ENCODE results near the gene PRDM7.
"Not testable (repeated sequence)": the region's sequence is repeated elsewhere in the genome, so short reads cannot be mapped to it uniquely, and the experiment has no call there.

PRDM7 gene

DNA sequence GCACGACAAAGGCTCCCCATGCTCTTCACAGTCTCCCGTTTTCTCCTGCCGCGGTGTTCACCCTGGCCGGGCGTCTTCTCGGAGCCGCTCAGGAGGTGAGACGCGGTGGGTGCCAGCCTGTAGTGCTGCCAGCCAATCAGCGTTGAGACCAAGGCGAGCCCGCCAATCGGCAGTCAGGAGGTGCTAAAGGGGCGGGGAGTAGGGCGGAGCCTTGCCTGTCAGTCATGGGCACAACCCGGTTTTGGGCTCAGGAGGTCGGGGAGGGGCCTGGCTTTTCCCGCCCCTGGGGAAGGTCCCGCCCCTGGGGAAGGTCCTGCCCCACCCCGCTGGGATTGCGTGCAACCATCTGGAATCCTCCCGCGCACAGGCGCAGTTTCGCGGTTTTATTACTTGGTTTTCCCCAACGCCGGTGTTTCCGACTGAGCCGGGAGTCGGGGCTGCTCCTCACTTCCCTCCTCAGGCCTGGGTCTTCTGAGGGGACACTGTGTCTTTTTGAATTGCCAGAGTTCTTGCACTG is at the start of gene PRDM7:
Gene PRDM7 (minus strand): TSS at position 92 of the 517 bp plus-strand sequence. CDS start 1,421 bp downstream, outside the sequence.
- no peak within 1 kb of the TSS; the same call in 1 of the 2 replicates for H3K27ac ChIP-seq

DNA sequence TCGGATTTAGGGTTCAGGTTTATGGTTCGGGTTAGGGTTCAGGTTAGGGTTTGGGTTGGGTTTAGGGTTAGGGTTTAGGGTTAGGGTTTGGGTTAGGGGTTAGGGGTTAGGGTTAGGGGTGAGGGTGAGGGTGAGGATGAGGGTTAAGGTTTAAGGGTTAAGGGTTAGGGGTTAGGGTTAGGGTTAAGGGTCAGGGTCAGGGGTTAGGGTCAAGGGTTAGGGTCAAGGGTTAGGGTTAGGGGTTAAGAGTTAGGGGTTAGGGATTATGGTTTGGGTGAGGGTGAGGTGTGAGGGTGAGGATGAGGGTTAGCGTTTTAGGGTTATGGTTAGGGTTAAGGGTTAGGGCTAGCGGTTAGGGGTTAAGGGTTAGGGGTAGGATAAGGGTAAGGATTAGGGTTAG is 44.7 kb upstream of the PRDM7 start:
- H3K27ac ChIP-seq = not testable (repeated sequence)

More for the DNA sequence above, at the start of gene PRDM7:
- TF ChIP-seq, protein P1, sequence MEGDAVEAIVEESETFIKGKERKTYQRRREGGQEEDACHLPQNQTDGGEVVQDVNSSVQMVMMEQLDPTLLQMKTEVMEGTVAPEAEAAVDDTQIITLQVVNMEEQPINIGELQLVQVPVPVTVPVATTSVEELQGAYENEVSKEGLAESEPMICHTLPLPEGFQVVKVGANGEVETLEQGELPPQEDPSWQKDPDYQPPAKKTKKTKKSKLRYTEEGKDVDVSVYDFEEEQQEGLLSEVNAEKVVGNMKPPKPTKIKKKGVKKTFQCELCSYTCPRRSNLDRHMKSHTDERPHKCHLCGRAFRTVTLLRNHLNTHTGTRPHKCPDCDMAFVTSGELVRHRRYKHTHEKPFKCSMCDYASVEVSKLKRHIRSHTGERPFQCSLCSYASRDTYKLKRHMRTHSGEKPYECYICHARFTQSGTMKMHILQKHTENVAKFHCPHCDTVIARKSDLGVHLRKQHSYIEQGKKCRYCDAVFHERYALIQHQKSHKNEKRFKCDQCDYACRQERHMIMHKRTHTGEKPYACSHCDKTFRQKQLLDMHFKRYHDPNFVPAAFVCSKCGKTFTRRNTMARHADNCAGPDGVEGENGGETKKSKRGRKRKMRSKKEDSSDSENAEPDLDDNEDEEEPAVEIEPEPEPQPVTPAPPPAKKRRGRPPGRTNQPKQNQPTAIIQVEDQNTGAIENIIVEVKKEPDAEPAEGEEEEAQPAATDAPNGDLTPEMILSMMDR (conservative IDR thresholded peaks at IDR 0.05) = no peak

DNA sequence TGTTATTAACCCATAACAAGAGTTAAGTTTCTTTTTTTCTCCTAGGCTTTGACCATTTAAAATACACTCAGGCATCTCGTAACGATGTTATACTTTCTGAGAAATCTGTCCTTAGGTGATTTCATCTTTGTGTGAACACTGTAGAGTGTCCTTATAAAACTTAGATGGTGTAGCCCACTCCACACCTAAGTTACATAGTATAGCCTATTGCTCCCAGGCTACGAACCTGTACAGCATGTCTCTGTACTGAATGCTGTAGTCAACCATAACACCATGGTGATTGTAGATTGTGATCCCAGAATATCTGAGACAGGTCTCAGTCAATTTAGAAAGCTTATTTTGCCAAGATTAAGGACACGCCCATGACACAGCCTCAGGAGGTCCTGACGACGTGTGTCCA is 30.5 kb upstream of the PRDM7 start:
- not testable (repeated sequence) for H3K27ac ChIP-seq

DNA sequence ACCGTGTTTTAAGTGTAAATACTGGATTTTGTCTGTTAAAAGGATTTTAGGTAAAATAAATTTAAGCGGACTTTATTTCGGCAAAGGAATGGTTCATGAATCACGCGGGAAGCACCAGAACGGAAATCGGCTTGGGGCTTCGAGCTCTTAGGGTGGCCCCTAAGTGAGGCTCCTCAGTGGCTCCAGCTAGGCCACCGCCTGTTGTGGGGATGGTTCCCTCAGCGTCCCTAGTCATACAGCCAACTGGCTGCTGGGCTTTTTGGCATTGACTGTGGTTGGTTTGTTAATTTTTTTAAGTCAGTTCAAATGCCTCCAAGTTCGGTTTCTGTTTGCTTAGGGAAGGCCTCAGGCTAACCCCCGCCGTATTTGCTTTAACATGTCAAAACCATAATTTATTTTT is 29.9 kb upstream of the PRDM7 start:
- H3K27ac ChIP-seq = not testable (repeated sequence)

DNA sequence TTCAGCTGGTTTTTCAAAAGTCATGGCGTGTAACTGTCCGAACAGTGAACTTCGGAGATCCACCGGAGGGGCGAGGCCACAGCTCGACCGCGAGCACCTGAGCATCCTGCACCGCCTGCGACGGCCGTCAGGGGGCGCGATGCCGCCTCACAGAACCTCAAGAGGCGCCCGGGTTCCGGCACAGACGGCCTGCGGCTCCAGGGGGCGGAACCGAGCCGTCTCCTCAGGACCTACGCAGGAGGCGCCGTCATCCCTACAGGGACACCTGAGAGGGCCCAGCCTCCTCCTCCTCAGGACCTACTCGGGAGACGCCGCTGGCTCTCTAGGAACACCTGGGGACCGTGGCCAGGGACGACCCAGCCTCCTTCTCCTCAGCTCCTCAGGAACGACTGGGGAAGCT is 29.1 kb upstream of the PRDM7 start:
- not testable (repeated sequence) for H3K27ac ChIP-seq

DNA sequence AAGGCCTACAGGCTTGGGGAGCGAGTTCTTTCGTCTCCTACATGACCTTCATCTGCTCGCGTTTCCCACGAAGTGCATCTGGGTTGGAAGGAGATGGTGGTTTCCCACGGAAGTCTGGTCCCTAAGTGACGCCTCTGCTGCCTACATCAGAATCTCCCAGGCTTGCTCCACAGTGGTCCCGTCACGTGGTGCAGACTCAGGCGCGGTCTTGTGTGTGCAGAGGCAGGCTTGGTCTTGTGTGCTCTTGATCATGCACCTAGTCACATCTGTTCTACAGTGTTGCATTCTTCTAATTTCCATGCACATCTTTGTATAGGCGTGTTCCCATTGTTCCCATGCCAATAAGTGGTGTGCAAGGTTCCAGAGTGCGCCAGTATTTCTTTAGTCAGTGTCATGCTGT is 27.6 kb upstream of the PRDM7 start:
- not testable (repeated sequence) for H3K27ac ChIP-seq

DNA sequence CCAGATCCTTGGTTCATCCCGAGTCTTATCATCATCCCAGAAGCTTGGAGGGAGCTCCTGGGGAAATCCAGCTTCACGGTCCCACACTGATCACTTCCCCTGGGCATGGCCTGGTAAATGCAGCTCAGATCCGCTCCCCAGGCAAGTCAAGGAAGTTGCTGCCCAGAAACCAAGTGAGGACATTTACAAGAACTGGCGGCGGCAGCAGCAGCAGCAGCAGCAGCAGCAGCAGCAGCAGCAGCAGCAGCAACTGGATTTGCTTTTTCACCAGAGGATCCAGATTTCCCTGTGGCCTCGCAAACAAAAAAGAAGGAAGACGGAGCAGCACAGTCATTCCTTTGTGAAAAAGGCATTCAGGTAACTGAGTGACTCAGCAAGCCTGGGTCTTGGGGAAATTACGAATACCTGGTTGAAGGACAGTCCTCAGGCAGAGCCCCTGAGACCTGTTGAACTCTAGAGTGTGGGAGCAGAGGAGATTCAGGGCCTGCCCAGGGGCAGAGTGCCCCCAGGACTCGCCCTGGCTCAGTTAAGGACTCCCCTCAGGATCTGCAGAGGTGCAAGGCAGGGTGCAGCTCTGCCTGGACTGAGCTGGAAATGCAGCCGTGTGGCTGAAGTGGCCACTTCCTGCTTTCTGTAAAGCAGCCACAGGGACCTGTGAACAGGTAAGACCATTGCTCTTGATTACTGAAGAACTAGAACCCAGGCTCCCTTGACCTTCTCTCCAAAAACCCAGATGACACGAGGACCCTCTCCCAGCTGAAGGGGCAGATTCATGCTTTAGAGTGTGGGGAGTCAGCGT is 25.2 kb upstream of the PRDM7 start:
- H3K27ac ChIP-seq = not testable (repeated sequence)

DNA sequence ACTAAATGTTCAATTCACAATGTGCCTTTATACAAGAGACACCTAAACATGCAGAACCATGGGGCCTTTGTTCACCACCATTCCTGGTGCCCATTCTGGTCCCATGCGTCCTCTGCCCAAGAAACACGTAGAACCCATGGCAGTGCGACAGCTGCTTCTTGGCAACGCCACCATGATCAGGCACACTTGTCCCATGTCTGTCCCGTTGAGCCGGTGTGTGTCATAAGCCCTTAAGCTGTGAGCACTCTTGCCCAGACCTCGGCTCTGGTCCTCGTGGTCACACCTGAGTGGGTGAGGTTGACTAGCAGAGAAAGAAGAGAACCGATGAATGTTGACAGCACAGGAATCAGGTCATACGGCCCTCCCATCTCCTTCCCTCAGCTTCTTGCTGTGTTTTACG is 24.2 kb upstream of the PRDM7 start:
- H3K27ac ChIP-seq = not testable (repeated sequence)

DNA sequence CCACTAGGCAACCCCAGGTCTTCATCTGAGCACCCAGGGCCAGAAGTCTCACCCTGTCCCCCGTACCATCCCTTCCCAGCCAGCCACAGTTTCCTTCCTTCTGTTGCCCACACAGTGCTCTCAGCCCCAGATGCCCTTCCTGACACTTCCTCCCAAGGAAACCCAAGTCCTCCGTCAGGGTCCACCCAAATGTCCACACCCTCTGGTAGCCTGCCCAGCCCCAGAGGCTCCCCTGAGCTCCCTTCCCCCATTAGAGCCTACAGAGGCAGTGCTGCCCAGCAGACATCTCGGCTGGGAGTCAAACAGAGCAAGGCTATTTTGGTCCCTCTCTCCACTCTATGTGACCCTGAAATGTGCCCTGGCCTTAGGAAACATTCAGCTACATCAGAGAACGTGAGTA is 23.7 kb upstream of the PRDM7 start:
- not testable (repeated sequence) for H3K27ac ChIP-seq

DNA sequence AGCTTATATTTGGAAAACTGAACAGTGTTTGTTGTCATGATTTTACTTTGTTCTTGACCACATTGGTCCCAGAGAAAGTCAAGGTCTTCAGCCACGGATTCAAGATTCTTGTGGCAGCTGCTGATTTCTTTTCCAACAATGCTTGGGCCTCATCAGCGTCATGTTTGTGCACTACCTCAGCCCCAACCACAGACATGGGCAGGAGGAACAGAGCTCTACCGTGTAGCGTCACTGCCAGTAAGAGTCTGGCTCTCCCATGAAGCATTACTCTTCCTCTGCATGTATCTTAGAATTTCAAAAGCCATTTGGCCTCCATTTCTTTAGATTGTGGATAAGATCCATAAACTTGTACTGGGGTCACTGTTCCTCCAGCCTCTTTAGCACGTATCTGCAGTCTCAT is 23.1 kb upstream of the PRDM7 start:
- not testable (repeated sequence) for H3K27ac ChIP-seq

DNA sequence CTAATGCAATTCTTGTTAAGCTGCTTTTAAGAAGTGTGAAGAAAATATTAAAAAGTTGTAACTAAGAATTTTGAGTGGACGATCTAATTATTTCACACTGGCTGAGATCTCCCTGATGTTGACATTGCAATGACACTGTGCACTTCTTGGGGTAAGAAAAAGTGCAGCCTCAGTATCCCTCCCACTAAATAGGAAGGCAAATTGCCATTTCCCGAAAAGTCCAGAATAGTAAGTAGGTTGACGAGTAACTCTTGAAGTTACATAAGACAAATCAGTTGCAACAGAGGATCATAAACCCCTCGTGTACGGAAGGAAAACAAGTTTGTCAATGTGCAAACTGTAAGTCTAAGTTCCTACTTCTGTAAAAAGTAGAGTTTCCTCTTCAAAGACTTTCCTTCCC is 21.8 kb upstream of the PRDM7 start:
- not testable (repeated sequence) for H3K27ac ChIP-seq

DNA sequence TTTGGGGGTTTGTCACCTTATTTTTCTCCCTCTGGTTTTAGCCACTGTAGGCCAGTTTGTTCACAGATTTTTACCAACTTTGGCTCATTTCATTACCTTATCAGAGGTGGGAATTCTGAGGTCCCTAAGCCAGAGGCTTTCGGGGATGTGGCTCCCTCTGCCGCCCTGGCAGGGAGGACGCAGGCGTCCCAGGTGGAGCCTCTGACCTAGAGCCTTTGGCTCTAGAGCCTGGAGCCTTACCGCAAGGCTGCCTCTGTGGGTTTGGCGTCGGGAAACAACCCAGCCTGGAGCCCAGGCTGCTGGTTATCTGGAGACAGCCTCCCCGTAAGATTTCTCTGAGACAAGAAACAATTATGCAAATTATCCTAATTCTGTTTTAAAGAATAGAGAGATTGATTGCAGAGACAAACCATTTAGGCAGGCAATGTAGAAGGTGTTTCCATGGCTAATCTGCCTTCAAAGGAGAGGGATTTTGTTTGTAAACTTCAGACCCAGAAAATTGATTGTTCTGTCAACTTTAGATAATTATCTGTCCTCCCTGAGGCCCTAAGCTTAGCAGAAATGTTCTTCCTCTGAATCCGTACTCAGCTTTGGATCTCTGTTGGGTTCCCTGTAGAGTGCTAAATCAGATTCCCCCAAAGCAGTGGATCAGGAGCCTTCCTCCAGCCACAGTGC is 20.0 kb upstream of the PRDM7 start:
- H3K27ac ChIP-seq = not testable (repeated sequence)

DNA sequence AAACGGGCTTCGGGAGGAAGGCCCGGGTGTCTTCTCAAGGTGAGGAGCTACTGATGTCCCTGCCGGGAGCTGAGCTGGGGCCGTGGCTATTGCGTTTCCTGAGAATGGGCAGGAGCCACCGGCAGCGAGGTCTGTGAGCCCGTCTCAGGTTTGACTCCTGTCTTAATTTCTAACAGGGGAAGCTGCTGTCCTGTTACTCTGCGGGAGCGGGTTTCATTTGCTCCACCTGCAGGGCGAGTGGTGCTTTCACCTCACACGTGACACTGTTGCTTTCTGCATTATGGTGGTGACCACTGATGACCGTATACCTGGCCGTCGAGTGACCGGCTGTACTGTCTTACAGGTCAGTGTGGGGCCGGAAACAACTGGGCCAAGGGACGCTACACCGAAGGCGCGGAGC is 17.7 kb upstream of the PRDM7 start:
- not testable (repeated sequence) for H3K27ac ChIP-seq

DNA sequence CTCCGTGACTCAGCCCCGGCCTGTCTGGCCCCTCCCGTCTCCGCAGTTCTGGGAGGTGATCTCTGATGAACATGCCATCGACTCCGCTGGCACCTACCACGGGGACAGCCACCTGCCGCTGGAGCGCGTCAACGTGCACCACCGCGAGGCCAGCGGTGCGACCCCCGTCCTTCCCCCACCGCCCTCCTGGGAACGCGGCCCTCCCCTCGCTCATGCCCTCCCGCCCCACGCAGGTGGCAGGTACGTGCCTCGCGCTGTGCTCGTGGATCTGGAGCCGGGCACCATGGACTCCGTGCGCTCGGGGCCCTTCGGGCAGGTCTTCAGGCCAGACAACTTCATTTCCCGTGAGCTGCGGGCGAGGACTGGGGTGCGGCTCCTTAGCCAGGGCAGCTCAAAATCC is 17.2 kb upstream of the PRDM7 start:
- H3K27ac ChIP-seq = not testable (repeated sequence)

DNA sequence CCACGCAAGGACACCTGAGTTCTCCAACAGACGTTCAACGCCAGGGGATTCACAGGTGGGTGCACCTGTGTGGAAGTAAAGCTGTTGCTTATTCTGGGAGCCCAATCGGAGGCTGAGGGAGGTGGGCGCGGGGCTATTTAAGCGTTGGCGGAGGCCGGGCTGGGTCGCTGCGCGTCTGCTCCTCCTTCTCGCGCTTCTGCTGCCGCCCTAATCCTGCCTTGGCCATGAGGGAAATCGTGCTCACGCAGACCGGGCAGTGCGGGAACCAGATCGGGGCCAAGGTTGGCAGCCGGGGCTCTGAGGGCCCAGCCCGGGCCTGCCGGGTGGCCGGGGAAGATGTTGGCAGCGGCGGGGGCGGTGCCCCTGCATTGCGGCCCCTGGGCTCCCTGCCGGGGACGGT is 16.7 kb upstream of the PRDM7 start:
- not testable (repeated sequence) for H3K27ac ChIP-seq

DNA sequence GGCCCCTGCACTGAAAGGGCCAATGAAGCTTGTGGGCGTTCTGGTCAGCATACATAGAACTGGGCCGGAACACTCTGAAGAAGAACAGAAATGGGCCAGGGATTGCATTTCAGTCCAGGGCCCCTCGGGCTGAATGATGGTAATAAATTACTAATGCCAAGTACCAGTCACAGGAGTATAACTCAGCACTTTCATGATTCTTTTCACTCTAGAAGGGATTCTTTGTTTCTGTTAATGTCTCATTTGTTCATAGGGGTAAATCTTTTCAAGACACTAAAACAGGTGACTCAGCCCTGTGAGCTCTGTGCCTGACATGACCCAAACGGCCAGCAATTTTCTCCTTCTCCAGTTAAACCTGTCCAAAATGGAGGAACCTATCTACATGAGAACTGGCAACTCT is 15.7 kb upstream of the PRDM7 start:
- not testable (repeated sequence) for H3K27ac ChIP-seq
